Right hindlimb (tissue), 1 donor: ENCODE data around the gene SMPD3.

Experiments
- DNase-seq: peaks from one replicate; pipeline ENCODE4 v3.0.0-alpha.2; 2018

Gene SMPD3

GRCh38 chr16:68432701-68433100, 15.6 kb downstream of the SMPD3 start:
- no peak for DNase-seq

- no peak for DNase-seq
These were observed 19.0 kb downstream of the SMPD3 start for GRCh38 chr16:68429076-68429854.

GRCh38 chr16:68427649-68428303, 20.5 kb downstream of the SMPD3 start:
- DNase-seq, result no peak

GRCh38 chr16:68426347-68426652, 22.0 kb downstream of the SMPD3 start:
- DNase-seq, result no peak

- DNase-seq, result no peak
These were observed 22.6 kb downstream of the SMPD3 start for GRCh38 chr16:68425498-68426346.

GRCh38 chr16:68423771-68424170, 24.5 kb downstream of the SMPD3 start:
- DNase-seq, result no peak

- no peak for DNase-seq
These were observed 25.8 kb downstream of the SMPD3 start for GRCh38 chr16:68422396-68422960.

- DNase-seq, result no peak
These were observed 27.2 kb downstream of the SMPD3 start for GRCh38 chr16:68421076-68421475.

GRCh38 chr16:68420366-68420942, 27.9 kb downstream of the SMPD3 start:
- no peak for DNase-seq

GRCh38 chr16:68417711-68418301, 30.5 kb downstream of the SMPD3 start:
- DNase-seq, result no peak

GRCh38 chr16:68416057-68417046, 32.0 kb downstream of the SMPD3 start:
- no peak for DNase-seq

GRCh38 chr16:68414581-68414980, 33.7 kb downstream of the SMPD3 start:
- no peak for DNase-seq

GRCh38 chr16:68412061-68412460, 36.2 kb downstream of the SMPD3 start:
- no peak for DNase-seq

GRCh38 chr16:68411086-68411485, 37.2 kb downstream of the SMPD3 start:
- DNase-seq, result no peak

- DNase-seq, result no peak
These were observed 39.3 kb downstream of the SMPD3 start for GRCh38 chr16:68408967-68409366.

- no peak for DNase-seq
These were observed 39.9 kb downstream of the SMPD3 start for GRCh38 chr16:68408428-68408827.

GRCh38 chr16:68406458-68407152, 41.7 kb downstream of the SMPD3 start:
- peak; percentile 39 for DNase-seq

- no peak for DNase-seq
These were observed 43.5 kb downstream of the SMPD3 start for GRCh38 chr16:68404736-68405345.

- DNase-seq, result no peak
These were observed 44.6 kb downstream of the SMPD3 start for GRCh38 chr16:68403704-68404103.

GRCh38 chr16:68403177-68403576, 45.1 kb downstream of the SMPD3 start:
- no peak for DNase-seq
